Breast epithelium (tissue), 3 donors: Measurements from ENCODE around the gene INPP5F.

Experiments used
- CTCF ChIP-seq, 3 donors: fragments of 450-650 bp; IDR thresholded peaks; one replicate each; pipeline ENCODE4 v1.5.1; 2016 to 2017; ENCODE audit warnings: antibody characterized with exemption in 3 of 3, mild to moderate bottlenecking in 3 of 3, moderate library complexity in 3 of 3
- POLR2A ChIP-seq: fragments of 450-650 bp; IDR thresholded peaks from one replicate; pipeline ENCODE4 v1.6.1; 2016; ENCODE audit warnings: antibody characterized with exemption, mild to moderate bottlenecking, moderate library complexity
- POLR2AphosphoS5 ChIP-seq, 3 donors: sonication (generic); formaldehyde crosslinking; IDR thresholded peaks; one replicate each; pipeline ENCODE4 v1.6.1; 2017; ENCODE audit warnings: antibody characterized with exemption in 3 of 3

GRCh38 chr10:119845656-119846055, 119.8 kb downstream of the INPP5F start:
- TF ChIP-seq POLR2A (no peak), CTCF (IDR thresholded peaks at IDR 0.05) (no peak), POLR2AphosphoS5 (IDR thresholded peaks at IDR 0.05) (no peak)
